ENCODE results near the gene AFM.

AFM gene

GRCh38 chr4:73507541-73507940, 26.0 kb downstream of the AFM start:
- TF ChIP-seq, protein P1, sequence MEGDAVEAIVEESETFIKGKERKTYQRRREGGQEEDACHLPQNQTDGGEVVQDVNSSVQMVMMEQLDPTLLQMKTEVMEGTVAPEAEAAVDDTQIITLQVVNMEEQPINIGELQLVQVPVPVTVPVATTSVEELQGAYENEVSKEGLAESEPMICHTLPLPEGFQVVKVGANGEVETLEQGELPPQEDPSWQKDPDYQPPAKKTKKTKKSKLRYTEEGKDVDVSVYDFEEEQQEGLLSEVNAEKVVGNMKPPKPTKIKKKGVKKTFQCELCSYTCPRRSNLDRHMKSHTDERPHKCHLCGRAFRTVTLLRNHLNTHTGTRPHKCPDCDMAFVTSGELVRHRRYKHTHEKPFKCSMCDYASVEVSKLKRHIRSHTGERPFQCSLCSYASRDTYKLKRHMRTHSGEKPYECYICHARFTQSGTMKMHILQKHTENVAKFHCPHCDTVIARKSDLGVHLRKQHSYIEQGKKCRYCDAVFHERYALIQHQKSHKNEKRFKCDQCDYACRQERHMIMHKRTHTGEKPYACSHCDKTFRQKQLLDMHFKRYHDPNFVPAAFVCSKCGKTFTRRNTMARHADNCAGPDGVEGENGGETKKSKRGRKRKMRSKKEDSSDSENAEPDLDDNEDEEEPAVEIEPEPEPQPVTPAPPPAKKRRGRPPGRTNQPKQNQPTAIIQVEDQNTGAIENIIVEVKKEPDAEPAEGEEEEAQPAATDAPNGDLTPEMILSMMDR (conservative IDR thresholded peaks at IDR 0.05): no peak
- no peak overlapping the region for H3K27ac ChIP-seq

DNA sequence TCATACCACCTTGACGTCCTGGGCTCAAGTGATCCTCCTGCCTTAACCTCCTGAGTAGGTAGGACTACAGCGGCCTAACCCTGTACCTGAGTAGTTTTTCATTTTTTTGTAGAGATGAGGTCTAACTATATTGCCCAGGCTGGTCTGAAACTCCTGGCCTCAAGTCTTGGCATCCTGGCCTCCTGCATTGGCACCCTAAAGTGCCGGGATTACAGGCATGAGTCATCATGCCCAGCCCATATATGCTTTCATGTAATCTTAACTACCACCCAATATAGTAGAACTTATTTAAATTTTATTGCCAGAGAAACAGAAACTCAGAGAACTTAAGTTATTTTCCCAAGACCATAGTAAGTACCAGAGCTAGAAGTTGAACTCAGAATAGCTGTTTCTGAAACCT, 27.1 kb downstream of the AFM start:
- TF ChIP-seq, protein P1 (conservative IDR thresholded peaks at IDR 0.05): no peak
- H3K27ac ChIP-seq: no peak overlapping the region

GRCh38 chr4:73518340-73518739, 36.8 kb downstream of the AFM start:
- no peak overlapping the region for H3K27ac ChIP-seq
- TF ChIP-seq, protein P1 (conservative IDR thresholded peaks at IDR 0.05): no peak

GRCh38 chr4:73520821-73521220, 39.3 kb downstream of the AFM start:
- no peak overlapping the region for H3K27ac ChIP-seq
- TF ChIP-seq, protein P1 (conservative IDR thresholded peaks at IDR 0.05): no peak

- TF ChIP-seq, protein P1 (conservative IDR thresholded peaks at IDR 0.05): no peak
- H3K27ac ChIP-seq: no peak overlapping the region
Measured at GRCh38 chr4:73523126-73523525, 41.6 kb downstream of the AFM start.

- TF ChIP-seq, protein P1 (conservative IDR thresholded peaks at IDR 0.05): no peak
- H3K27ac ChIP-seq: no peak overlapping the region
Measured at GRCh38 chr4:73525611-73526010, 44.1 kb downstream of the AFM start.

DNA sequence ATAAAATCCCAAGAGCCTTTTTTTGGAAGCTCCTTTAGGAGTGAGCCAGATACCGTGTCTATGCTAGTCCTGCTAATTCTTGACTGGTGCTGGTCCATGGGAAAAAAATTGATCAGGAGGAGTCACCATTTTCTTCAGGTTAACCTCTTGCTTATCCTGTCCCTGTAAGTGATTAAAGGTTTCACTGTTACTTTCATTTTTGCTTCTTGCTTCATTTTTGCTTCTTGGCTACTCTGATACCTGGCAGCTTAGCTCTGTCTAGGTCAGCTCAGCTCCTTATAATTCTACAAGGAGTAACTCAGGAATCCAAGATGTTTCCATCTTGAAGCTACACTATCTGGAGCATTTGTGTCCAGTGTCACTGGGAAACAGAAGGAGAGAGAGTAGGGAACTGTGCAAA, 45.7 kb downstream of the AFM start:
- no peak overlapping the region for H3K27ac ChIP-seq
- TF ChIP-seq, protein P1 (conservative IDR thresholded peaks at IDR 0.05): no peak

- TF ChIP-seq, protein P1 (conservative IDR thresholded peaks at IDR 0.05): no peak
- H3K27ac ChIP-seq: no peak overlapping the region
Measured at GRCh38 chr4:73528171-73528570, 46.6 kb downstream of the AFM start.
